ENCODE data around the gene PAQR3. TPM values are rescaled to one million over a fixed set of nuclear protein-coding genes. Genes with fewer than 3 reads are reported as not detected.

The PAQR3 gene
- total RNA-seq, 2 experiments from 2014 or later, result 10.2 to 11.4 TPM

- Mint-ChIP-seq H3K27ac (no peak overlapping the region), H3K4me3 (no peak overlapping the region), H3K4me1 (ENCODE audit: low read depth) (peaks cover 8% of the 10 kb centered on the region), H3K27me3 (no peaks in the 10 kb centered on the region), H3K36me3 (ENCODE audit: low read depth) (peaks cover 5% of the 10 kb centered on the region), H3K9me3 (no peaks in the 10 kb centered on the region)
- no peak for ATAC-seq
- DNase-seq, result no peak
- intact Hi-C loops (cut with micrococcal nuclease), result loop anchor here (1.0 to 10.0 kb wide), 2 partner anchors 89 to 252 kb away; partner anchors contain the start of gene BMP2K
- CTCF ChIA-PET, result interaction anchor here (0.7 to 2.9 kb wide), 16 partner anchors 9 to 272 kb away, joined by 3 to 18 read pairs (median 4); no protein-coding TSS in a partner anchor
- POLR2A ChIA-PET, result no interaction called here
- TF ChIP-seq CTCF (IDR thresholded peaks at IDR 0.05), result no peak
These were observed 75.2 kb downstream of the PAQR3 start for GRCh38 chr4:78863991-78864390.

GRCh38 chr4:78863254-78863869 lies 75.9 kb downstream of the PAQR3 start:
- no peak for TF ChIP-seq CTCF (IDR thresholded peaks at IDR 0.05)
- intact Hi-C loops (cut with micrococcal nuclease), result loop anchor here (10.0 kb wide), 1 partner anchor 89 kb away; the partner anchor contains the start of gene BMP2K
- ChIA-PET POLR2A (no interaction called here), CTCF (interaction anchor here (0.8 to 2.9 kb wide), 15 partner anchors 10 to 271 kb away, joined by 3 to 18 read pairs (median 4); no protein-coding TSS in a partner anchor)
- DNase-seq (peak; percentile 6), ATAC-seq (peak; percentile 60)
- Mint-ChIP-seq H3K36me3 (ENCODE audit: low read depth) (peaks cover 4% of the 10 kb centered on the region), H3K4me1 (ENCODE audit: low read depth) (peaks cover 8% of the 10 kb centered on the region), H3K27ac (peak overlapping the region; percentile 28), H3K4me3 (no peak overlapping the region), H3K27me3 (no peaks in the 10 kb centered on the region), H3K9me3 (no peaks in the 10 kb centered on the region)

GRCh38 chr4:78862314-78862737 lies 76.9 kb downstream of the PAQR3 start:
- Mint-ChIP-seq H3K4me3 (no peak overlapping the region), H3K27me3 (no peaks in the 10 kb centered on the region), H3K9me3 (no peaks in the 10 kb centered on the region), H3K36me3 (ENCODE audit: low read depth) (no peaks in the 10 kb centered on the region), H3K4me1 (ENCODE audit: low read depth) (peaks cover 8% of the 10 kb centered on the region), H3K27ac (no peak overlapping the region)
- POLR2A ChIA-PET, result no interaction called here
- intact Hi-C loops (cut with micrococcal nuclease), result loop anchor here (10.0 kb wide), 1 partner anchor 88 kb away; the partner anchor contains the start of gene BMP2K
- TF ChIP-seq CTCF (IDR thresholded peaks at IDR 0.05), result no peak
- CTCF ChIA-PET, result interaction anchor here (1.0 to 2.9 kb wide), 4 partner anchors 9 to 249 kb away, joined by 3 to 18 read pairs (median 4); no protein-coding TSS in a partner anchor
- DNase-seq (no peak), ATAC-seq (no peak)

Other genes starting within 250 kb of the PAQR3 start
- gene BMP2K, start 163.1 kb downstream of the PAQR3 start, total RNA-seq, result 10 to 100 TPM; 10.3 to 12.4 TPM

All from activated CD8-positive, alpha-beta T cell treated with anti-CD3 and anti-CD28 coated beads for 36 hours (primary cell).